Activated CD8-positive, alpha-beta memory T cell treated with anti-CD3 and anti-CD28 coated beads, Interleukin-2, amount 50 U/mL, for 1 hour (primary cell): ENCODE measurements around the gene NONO.
"Not testable (repeated sequence)": the region's sequence is repeated elsewhere in the genome, so short reads cannot be mapped to it uniquely, and the experiment has no call there.

Source experiments
- DNase-seq: peaks from one replicate; pipeline ENCODE4 v3.0.0-alpha.2; 2020; ENCODE audit errors: extremely low read depth

The NONO gene

GRCh38 chrX:71285929-71286328 is 2.5 kb downstream of the NONO start:
- no peak for DNase-seq

DNA sequence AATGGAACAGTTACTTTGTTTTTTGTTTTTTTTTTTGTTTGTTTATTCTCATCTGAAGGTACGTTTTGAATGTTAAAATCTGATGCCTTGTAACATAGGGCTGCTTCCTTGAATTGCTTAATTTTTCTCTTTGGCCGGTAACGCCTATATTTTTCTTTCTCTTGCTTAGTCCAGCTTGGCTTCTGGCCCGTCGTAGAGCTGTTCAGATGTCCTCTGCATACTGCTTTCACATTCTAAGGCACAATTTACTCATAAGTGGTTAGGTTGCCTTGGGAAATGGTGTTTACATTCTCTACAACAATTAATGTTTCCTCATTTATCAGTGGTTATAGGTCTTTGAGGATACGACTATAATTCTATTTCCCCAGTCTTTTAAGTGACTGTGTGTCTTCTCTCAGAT is 7.9 kb downstream of the NONO start:
- no peak for DNase-seq

- DNase-seq, result no peak
Observed at GRCh38 chrX:71292669-71293365, 9.4 kb downstream of the NONO start.

DNA sequence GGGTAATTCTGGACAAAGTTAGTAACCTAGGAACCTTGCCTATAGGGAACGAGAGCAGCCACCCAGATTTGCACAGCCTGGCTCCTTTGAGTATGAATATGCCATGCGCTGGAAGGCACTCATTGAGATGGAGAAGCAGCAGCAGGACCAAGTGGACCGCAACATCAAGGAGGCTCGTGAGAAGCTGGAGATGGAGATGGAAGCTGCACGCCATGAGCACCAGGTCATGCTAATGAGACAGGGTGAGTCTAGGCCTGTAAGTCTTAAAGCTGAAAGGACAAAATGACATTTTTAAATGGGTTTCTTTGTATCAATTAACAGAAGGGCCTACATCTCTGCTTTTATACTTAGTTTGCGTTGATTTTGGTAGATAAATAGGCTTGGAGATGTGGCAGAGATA is 13.4 kb downstream of the NONO start:
- no peak for DNase-seq

DNA sequence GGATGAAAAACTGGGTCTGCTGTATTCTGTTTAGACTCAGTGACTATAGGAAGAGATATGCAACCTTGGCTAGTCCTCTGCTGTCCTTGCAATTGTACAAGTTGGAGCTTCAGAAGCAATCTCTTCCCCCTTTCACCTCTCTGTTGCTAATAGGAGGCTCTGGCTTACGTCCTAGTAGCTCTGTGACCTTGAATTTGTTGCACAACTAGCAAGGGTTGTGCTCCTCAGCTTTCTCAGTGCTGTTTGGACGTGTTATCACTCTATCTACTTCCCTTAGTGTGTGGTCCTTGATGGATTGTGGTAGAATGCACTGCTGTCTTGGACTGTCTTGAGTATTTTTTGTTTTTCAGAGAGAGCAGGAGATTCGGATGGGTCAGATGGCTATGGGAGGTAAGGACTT is 14.7 kb downstream of the NONO start:
- no peak for DNase-seq

DNA sequence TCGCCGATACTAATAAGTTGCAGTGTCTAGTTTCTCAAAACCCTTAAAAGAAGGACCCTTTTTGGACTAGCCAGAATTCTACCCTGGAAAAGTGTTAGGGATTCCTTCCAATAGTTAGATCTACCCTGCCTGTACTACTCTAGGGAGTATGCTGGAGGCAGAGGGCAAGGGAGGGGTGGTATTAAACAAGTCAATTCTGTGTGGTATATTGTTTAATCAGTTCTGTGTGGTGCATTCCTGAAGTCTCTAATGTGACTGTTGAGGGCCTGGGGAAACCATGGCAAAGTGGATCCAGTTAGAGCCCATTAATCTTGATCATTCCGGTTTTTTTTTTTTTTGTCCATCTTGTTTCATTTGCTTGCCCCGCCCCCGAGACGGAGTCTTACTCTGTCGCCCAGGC is 16.6 kb downstream of the NONO start:
- not testable (repeated sequence) for DNase-seq

GRCh38 chrX:71300495-71300894 is 17.1 kb downstream of the NONO start:
- DNase-seq, result not testable (repeated sequence)

DNA sequence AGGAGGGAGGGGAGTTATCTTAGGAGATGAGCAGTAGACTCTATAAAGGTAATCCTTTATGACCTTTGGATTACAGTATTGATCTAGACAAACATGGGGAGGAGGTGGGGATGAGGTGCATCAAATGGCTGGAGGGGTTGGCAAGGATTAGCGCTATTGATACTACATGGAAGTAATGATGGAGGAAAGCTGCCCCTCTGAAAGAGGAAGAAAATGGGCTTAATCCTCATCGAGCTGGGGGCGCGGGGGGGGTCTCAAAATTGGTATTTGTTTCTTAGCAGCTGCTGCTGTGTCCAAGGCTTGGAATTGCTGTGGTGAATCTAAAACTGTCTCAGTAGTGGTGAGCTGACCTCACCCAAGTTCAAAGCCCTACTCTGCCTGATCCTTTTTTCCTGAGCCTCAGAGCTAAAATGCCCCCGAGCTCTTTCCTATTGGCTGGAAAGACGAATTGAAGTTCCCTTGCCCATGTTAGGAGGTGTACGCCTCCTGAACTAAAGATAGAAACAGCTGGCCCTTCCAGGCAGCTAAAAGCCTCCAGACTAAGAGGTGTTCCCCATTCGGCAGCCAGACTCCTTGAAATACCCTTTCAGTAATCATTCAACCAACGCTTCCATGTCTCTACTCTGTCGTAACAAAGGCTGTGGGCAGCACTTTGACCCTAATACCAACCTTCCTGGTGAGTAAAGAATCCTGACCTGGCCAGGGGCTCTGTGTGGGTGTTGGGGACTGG is 17.9 kb downstream of the NONO start, which contains the start of gene ITGB1BP2:
TSS of gene ITGB1BP2 (plus strand) at position 556 of the 730 bp plus-strand sequence. CDS start at position 613, 57 bp downstream.
- DNase-seq, result no peak

GRCh38 chrX:71302461-71303213 is 19.2 kb downstream of the NONO start:
- no peak for DNase-seq

DNA sequence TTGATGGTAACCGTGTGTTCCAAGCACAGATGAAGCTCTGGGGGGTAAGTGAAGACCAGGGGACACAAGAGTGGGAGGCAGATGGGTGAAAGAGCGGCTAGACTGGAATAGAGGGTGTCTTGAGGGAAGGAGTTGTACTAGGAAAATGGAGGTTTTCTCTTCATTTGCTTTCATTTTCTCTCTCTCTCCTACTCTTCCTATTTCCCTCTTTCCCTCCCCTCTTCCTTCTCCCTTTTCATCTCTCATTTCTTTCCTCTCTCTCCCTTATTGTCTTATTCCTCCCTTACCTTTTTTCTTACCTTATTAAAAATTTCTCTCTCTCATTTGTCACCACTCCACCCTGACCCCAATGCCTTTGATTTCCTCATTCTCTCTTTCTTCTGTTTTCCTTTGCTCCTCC is 21.1 kb downstream of the NONO start:
- DNase-seq, result no peak

DNA sequence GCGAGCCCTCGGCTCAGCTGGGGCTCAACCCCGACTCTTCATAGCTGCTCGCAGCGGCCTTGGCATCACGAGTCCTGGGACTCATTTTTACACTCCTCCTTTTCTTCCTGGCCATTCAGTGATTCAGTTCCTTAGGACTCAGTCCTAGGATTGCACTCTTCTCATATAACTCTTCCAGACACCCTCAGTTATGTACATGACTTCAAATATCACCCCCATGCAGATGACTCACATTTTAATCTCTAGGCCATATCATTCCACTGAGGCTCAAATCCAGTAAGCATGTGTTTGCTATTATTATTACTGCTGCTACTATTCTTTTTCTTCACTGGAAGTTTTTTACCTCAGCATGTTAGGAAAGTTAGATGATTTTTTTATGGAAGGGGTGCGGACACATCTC is 32.5 kb downstream of the NONO start:
- no peak for DNase-seq

GRCh38 chrX:71316959-71317358 is 33.5 kb downstream of the NONO start:
- not testable (repeated sequence) for DNase-seq

- no peak for DNase-seq
Observed at GRCh38 chrX:71320126-71320525, 36.7 kb downstream of the NONO start.

- no peak for DNase-seq
Observed at GRCh38 chrX:71321731-71322130, 38.3 kb downstream of the NONO start.

- DNase-seq, result not testable (repeated sequence)
Observed at GRCh38 chrX:71324452-71324851, 41.0 kb downstream of the NONO start.

GRCh38 chrX:71326394-71326793 is 43.0 kb downstream of the NONO start:
- no peak for DNase-seq

DNA sequence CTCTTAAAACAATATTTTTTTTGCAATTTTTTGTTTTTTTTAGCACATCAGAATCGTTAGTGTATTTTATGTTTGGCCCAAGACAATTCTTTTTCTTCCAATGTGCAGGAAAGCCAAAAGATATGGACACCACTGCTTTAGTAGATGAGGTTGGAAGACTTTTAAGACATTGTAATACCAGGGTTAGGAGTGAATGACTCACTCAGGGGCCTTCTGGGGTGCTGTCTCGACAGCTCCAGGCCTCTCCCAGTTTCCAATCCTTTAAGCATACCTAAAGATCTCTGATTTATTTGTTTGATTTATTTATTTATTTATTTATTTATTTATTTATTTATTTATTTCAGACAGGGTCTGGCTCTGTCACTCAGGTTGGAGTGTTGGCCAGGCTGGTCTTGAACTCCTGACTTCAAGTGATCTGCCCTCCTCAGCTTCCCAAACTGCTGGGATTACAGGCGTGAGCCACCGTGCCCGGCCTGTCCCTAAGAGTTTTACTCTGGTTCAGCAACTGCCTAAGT is 65.8 kb downstream of the NONO start:
- DNase-seq, result not testable (repeated sequence)

DNA sequence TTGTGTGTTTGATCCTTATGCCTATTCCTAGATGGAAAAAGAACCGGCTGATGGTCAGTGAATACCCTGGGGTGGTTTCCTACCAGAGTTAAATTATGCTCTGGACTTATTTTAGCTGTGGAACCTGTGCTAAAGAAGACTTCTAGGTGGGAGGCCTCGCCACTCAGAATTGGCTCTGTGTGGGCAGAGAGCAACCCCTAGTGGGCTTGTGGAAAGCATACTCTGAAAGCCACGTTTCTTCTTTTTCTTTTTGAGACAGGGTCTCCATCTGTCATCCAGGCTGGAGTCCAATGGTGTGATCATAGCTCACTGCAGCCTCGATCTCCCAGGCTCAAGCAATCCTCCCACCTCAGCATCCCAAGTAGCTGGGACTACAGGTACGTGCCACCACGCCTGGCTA is 66.4 kb downstream of the NONO start:
- not testable (repeated sequence) for DNase-seq
